Measurements from ENCODE around the gene ANKRD28. TPM values are rescaled to one million over a fixed set of nuclear protein-coding genes. Genes with fewer than 3 reads are reported as not detected.

The ANKRD28 gene
- total RNA-seq, 1 donor from 2014 or later, result 50.3 TPM

- H3K4me3 ChIP-seq, result no peak overlapping the region
- no peaks in the 10 kb centered on the region for H3K9me3 ChIP-seq
- intact Hi-C loops (cut with DNase I), result no loop called here
- peaks cover 52% of the 10 kb centered on the region for H3K36me3 ChIP-seq
- TF ChIP-seq CTCF (IDR thresholded peaks at IDR 0.05), result no peak
- no peak overlapping the region for H3K27ac ChIP-seq
- no peak for DNase-seq
- H3K4me1 ChIP-seq, result peaks cover 8% of the 10 kb centered on the region
- ATAC-seq, result no peak
- H3K27me3 ChIP-seq, result no peaks in the 10 kb centered on the region
Measured at GRCh38 chr3:15683253-15683652, 114.5 kb downstream of the ANKRD28 start.

- Histone ChIP-seq H3K4me3 (no peak overlapping the region), H3K27me3 (no peaks in the 10 kb centered on the region), H3K9me3 (no peaks in the 10 kb centered on the region), H3K27ac (no peak overlapping the region), H3K4me1 (peaks cover 8% of the 10 kb centered on the region), H3K36me3 (peaks cover 53% of the 10 kb centered on the region)
- no peak for TF ChIP-seq CTCF (IDR thresholded peaks at IDR 0.05)
- no peak for ATAC-seq
- no peak for DNase-seq
- intact Hi-C loops (cut with DNase I), result no loop called here
Measured at GRCh38 chr3:15682561-15683185, 115.1 kb downstream of the ANKRD28 start.

DNA sequence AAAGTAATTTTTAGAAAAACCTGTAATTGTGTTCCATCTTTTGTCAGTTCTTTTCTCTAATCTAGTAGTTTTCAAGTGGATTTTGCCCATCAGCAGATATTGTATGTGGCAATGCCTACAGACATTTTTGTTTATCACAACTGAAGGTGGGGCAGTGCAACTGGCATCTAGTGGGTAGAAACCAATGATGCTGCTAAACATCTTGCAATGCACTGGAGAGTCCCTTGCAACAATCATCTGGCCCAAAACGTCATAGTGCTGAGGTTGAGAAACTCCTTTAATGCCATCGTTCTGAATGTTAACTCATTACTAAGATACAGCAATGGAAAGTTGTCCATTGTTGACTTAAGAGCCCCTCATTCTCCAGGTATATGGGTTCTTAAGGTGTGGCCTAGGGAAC is 116.1 kb downstream of the ANKRD28 start:
- Histone ChIP-seq H3K27me3 (no peaks in the 10 kb centered on the region), H3K4me3 (no peak overlapping the region), H3K9me3 (no peaks in the 10 kb centered on the region), H3K4me1 (peaks cover 8% of the 10 kb centered on the region), H3K36me3 (peaks cover 57% of the 10 kb centered on the region), H3K27ac (no peak overlapping the region)
- TF ChIP-seq CTCF (IDR thresholded peaks at IDR 0.05), result no peak
- DNase-seq (no peak), ATAC-seq (no peak)
- intact Hi-C loops (cut with DNase I), result no loop called here

- Histone ChIP-seq H3K4me3 (no peak overlapping the region), H3K4me1 (peaks cover 8% of the 10 kb centered on the region), H3K36me3 (peaks cover 58% of the 10 kb centered on the region), H3K27me3 (no peaks in the 10 kb centered on the region), H3K9me3 (no peaks in the 10 kb centered on the region), H3K27ac (no peak overlapping the region)
- intact Hi-C loops (cut with DNase I), result no loop called here
- ATAC-seq (no peak), DNase-seq (no peak)
- TF ChIP-seq CTCF (IDR thresholded peaks at IDR 0.05), result no peak
Measured at GRCh38 chr3:15679306-15679705, 118.5 kb downstream of the ANKRD28 start.

DNA sequence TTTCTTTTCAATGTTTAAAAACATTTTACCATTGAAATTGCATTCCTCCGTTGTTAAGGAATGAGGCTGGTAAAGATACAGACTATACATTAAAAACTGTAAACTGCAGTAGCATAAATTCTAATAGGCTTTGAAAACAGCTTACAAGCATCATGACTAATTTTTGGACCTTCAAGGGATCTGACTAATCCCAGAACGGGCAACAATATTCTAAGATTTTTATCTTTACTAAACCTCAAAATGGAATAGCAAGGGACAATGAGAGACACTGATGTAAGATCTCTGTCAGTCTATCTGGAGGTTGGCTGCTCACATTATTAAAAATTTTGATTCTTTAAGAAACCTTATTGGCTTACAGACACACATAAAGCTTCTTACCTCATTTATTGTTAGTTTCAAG is 121.5 kb downstream of the ANKRD28 start:
- Histone ChIP-seq H3K27me3 (no peaks in the 10 kb centered on the region), H3K36me3 (peaks cover 73% of the 10 kb centered on the region), H3K4me1 (no peaks in the 10 kb centered on the region), H3K4me3 (no peak overlapping the region), H3K9me3 (no peaks in the 10 kb centered on the region), H3K27ac (no peak overlapping the region)
- ATAC-seq (no peak), DNase-seq (no peak)
- intact Hi-C loops (cut with DNase I), result no loop called here
- TF ChIP-seq CTCF (IDR thresholded peaks at IDR 0.05), result no peak

- no peak for TF ChIP-seq CTCF (IDR thresholded peaks at IDR 0.05)
- no peak overlapping the region for H3K4me3 ChIP-seq
- no peaks in the 10 kb centered on the region for H3K4me1 ChIP-seq
- H3K36me3 ChIP-seq, result peaks cover 76% of the 10 kb centered on the region
- H3K27ac ChIP-seq, result no peak overlapping the region
- ATAC-seq (no peak), DNase-seq (no peak)
- intact Hi-C loops (cut with DNase I), result no loop called here
- no peaks in the 10 kb centered on the region for H3K27me3 ChIP-seq
- H3K9me3 ChIP-seq, result no peaks in the 10 kb centered on the region
Measured at GRCh38 chr3:15673536-15673935, 124.2 kb downstream of the ANKRD28 start.
